GM12878 (cell line): Measurements from ENCODE around the gene UBC. TPM values are rescaled to one million over a fixed set of nuclear protein-coding genes. Genes with fewer than 3 reads are reported as not detected.
A peak's percentile ranks its signal among the peaks of the same experiment; 100 is the strongest.

Experiments used
- BHLHE40 ChIP-seq, 2 experiments: fragments of 450-650 bp in 1 of 2; IDR thresholded peaks; 2 replicates each; pipeline ENCODE4 v1.6.1; 2011 to 2017; ENCODE audit warnings: low read depth in 2 of 2, borderline replicate concordance in 1 of 2, improper control_type of control experiment in 1 of 2, low read length in 1 of 2, mild to moderate bottlenecking in 1 of 2
- CREM ChIP-seq: IDR thresholded peaks from 2 replicates; pipeline ENCODE4 v1.6.1; 2014; ENCODE audit warnings: antibody characterized with exemption, low read depth
- EGR1 ChIP-seq, 2 experiments: IDR thresholded peaks; 1 replicate in 1 of 2; 2 replicates in 1 of 2; pipeline ENCODE4 v1.6.1; 2011 to 2012; ENCODE audit warnings: low read depth in 2 of 2, low read length in 2 of 2, borderline replicate concordance in 1 of 2, mild to moderate bottlenecking in 1 of 2, moderate library complexity in 1 of 2
- ETV6 ChIP-seq, 2 experiments: fragments of 450-650 bp in 1 of 2; IDR thresholded peaks in 1 of 2; conservative IDR thresholded peaks in 1 of 2; 2 replicates each; pipeline ENCODE4 v1.6.1; 2014; ENCODE audit warnings: antibody characterized with exemption in 1 of 2, borderline replicate concordance in 1 of 2, low read depth in 1 of 2, mild to moderate bottlenecking in 1 of 2, moderate library complexity in 1 of 2
- FOXM1 ChIP-seq: IDR thresholded peaks from 2 replicates; pipeline ENCODE4 v1.6.1; 2012; ENCODE audit warnings: low read depth, mild to moderate bottlenecking, inconsistent platforms, low read length, moderate library complexity
- GABPA ChIP-seq: IDR thresholded peaks from 2 replicates; pipeline ENCODE4 v1.6.1; 2014; ENCODE audit warnings: antibody characterized with exemption, low read depth, mild to moderate bottlenecking, inconsistent platforms
- HDGF ChIP-seq: fragments of 450-650 bp; IDR thresholded peaks from 2 replicates; pipeline ENCODE4 v1.6.1; 2016; ENCODE audit warnings: antibody characterized with exemption
- KDM1A ChIP-seq: fragments of 200-600 bp; sonication (generic); IDR thresholded peaks from 2 replicates; pipeline ENCODE4 v1.6.1; 2016; ENCODE audit warnings: borderline replicate concordance
- NR2C1 ChIP-seq: fragments of 450-650 bp; IDR thresholded peaks from 2 replicates; pipeline ENCODE4 v1.6.1; 2017; ENCODE audit warnings: antibody characterized with exemption, mild to moderate bottlenecking, moderate library complexity
- PRDM15 ChIP-seq: fragments of 450-650 bp; formaldehyde crosslinking; IDR thresholded peaks from 2 replicates; pipeline ENCODE4 v1.4.0; 2020; ENCODE audit warnings: mild to moderate bottlenecking, moderate library complexity
- SIX5 ChIP-seq: IDR thresholded peaks from 2 replicates; pipeline ENCODE4 v1.6.1; 2011; ENCODE audit warnings: mild to moderate bottlenecking, low read depth, low read length, moderate library complexity; ENCODE audit not compliant: severe bottlenecking
- SMARCA5 ChIP-seq: fragments of 450-650 bp; IDR thresholded peaks from 2 replicates; pipeline ENCODE4 v1.6.1; 2017; ENCODE audit warnings: mild to moderate bottlenecking
- SP1 ChIP-seq: IDR thresholded peaks from one replicate; pipeline ENCODE4 v1.6.1; 2011; ENCODE audit warnings: low read depth, low read length
- TCF3 ChIP-seq: IDR thresholded peaks from 2 replicates; pipeline ENCODE4 v1.6.1; 2012; ENCODE audit warnings: low read depth, mild to moderate bottlenecking, low read length, borderline replicate concordance; ENCODE audit not compliant: insufficient read depth
- ZBED1 ChIP-seq: IDR thresholded peaks from 2 replicates; pipeline ENCODE4 v1.6.1; 2016; ENCODE audit warnings: borderline replicate concordance
- ZBTB11 ChIP-seq: fragments of 450-650 bp; formaldehyde crosslinking; IDR thresholded peaks from 2 replicates; pipeline ENCODE4 v1.5.0; 2022; ENCODE audit warnings: mild to moderate bottlenecking, missing genetic modification characterization
- ZBTB4 ChIP-seq: fragments of 450-650 bp; formaldehyde crosslinking; IDR thresholded peaks from 2 replicates; pipeline ENCODE4 v1.4.0; 2022; ENCODE audit warnings: mild to moderate bottlenecking, moderate library complexity
- ZNF217 ChIP-seq: fragments of 450-650 bp; IDR thresholded peaks from 2 replicates; pipeline ENCODE4 v1.6.1; 2017; ENCODE audit warnings: antibody characterized with exemption, mild to moderate bottlenecking
- ZNF622 ChIP-seq: fragments of 450-650 bp; IDR thresholded peaks from 2 replicates; pipeline ENCODE4 v1.6.1; 2017; ENCODE audit warnings: mild to moderate bottlenecking, inconsistent platforms
- polyA plus RNA-seq, 11 experiments: library from polyadenylated mRNA; depleted of rRNA in 4 of 11; unstranded in 6 of 11; stranded (reverse) in 5 of 11; fragments of >200 nt; fragmentation: Nextera tagmentation in 4 of 11; fragmentation: Illumina TruSeq in 1 of 11; extraction: Ambion mirVana in 4 of 11; extraction: Trizol in 1 of 11; gene quantifications; 1 replicate in 1 of 11; 2 replicates in 10 of 11; pipeline versions ENCODE4 v1.2.1 to v1.2.3, GENCODE V29; 2011 to 2016; ENCODE audit warnings: inconsistent platforms in 2 of 11, missing spikeins in 2 of 11, low read depth in 1 of 11
- total RNA-seq, 4 experiments: library from RNA; depleted of rRNA in 3 of 4; stranded (reverse); fragments of >200 nt in 3 of 4; fragmentation: Illumina TruSeq in 1 of 4; extraction: Trizol in 1 of 4; gene quantifications; 2 replicates each; pipeline versions ENCODE4 v1.2.1 to v1.2.3, GENCODE V29; 2013 to 2021

The UBC gene
- total and polyA plus RNA-seq, 10 of the 15 experiments (the other 5 are each of a cell fraction or from before 2014, with no cell fraction given) = 653 to 1,666 (median 874) TPM

- TF ChIP-seq ZBTB4 (no peak), KDM1A (no peak), ZBTB11 (peak; percentile 43; the same call in 1 of the 2 replicates), EGR1 (IDR thresholded peaks at IDR 0.05; ENCODE audit: borderline replicate concordance in 1 of 2, low read depth in 2 of 2, low read length in 2 of 2) (0 out of 3 replicates have a peak, but pooled peaks of 1 of the 2 experiments have one; percentile 9), SP1 (no peak), SIX5 (peak; percentile 28), FOXM1 (no peak), PRDM15 (CRISPR knock-in tag) (no peak), ZNF217 (no peak; the same call in 1 of the 2 replicates), ZBED1 (peak; percentile 57; the same call in 1 of the 2 replicates), SMARCA5 (peak; percentile 93), GABPA (0 out of 2 replicates have a peak, but pooled peaks have one; percentile 44), CREM (0 out of 2 replicates have a peak, but pooled peaks have one; percentile 14), ETV6 (conservative IDR thresholded peaks at IDR 0.05 in 1 of 2, IDR thresholded peaks at IDR 0.05 in 1 of 2; ENCODE audit: borderline replicate concordance in 1 of 2, low read depth in 1 of 2) (peak in 1 of 2 experiments; percentile 51; a peak in 1 of 4 replicates), BHLHE40 (IDR thresholded peaks at IDR 0.05; ENCODE audit: borderline replicate concordance in 1 of 2, low read depth in 2 of 2, low read length in 1 of 2) (peak in 1 of 2 experiments; percentile 36; a peak in 1 of 4 replicates), HDGF (no peak), ZNF622 (no peak), TCF3 (0 out of 2 replicates have a peak, but pooled peaks have one; percentile 38), NR2C1 (no peak)
These were observed 25.1 kb upstream of the UBC start (continued) for GRCh38 chr12:124939421-124940142.
